ENCODE data around the gene COL23A1.

COL23A1 gene

GRCh38 chr5:178411083-178411482 is 179.1 kb downstream of the COL23A1 start:
- DNase-seq (ENCODE audit: low spot score) = no peak
- no peak for TF ChIP-seq CTCF (IDR thresholded peaks at IDR 0.05; ENCODE audit: extremely low read depth, insufficient read depth, missing control alignments)
- in situ Hi-C loops (cut with MboI; ENCODE audit: low pct_unique_long_range_greater_than_20kb, low sequenced_read_pairs, unreplicated experiment) = no loop called here

GRCh38 chr5:178407646-178408045 is 182.5 kb downstream of the COL23A1 start:
- DNase-seq (ENCODE audit: low spot score) = no peak
- TF ChIP-seq CTCF (IDR thresholded peaks at IDR 0.05; ENCODE audit: extremely low read depth, insufficient read depth, missing control alignments) = no peak
- in situ Hi-C loops (cut with MboI; ENCODE audit: low pct_unique_long_range_greater_than_20kb, low sequenced_read_pairs, unreplicated experiment) = no loop called here

GRCh38 chr5:178404987-178405386 is 185.2 kb downstream of the COL23A1 start:
- in situ Hi-C loops (cut with MboI; ENCODE audit: low pct_unique_long_range_greater_than_20kb, low sequenced_read_pairs, unreplicated experiment) = no loop called here
- no peak for DNase-seq (ENCODE audit: low spot score)
- no peak for TF ChIP-seq CTCF (IDR thresholded peaks at IDR 0.05; ENCODE audit: extremely low read depth, insufficient read depth, missing control alignments)

- no peak for TF ChIP-seq CTCF (IDR thresholded peaks at IDR 0.05; ENCODE audit: extremely low read depth, insufficient read depth, missing control alignments)
- in situ Hi-C loops (cut with MboI; ENCODE audit: low pct_unique_long_range_greater_than_20kb, low sequenced_read_pairs, unreplicated experiment) = no loop called here
These were observed 186.1 kb downstream of the COL23A1 start for GRCh38 chr5:178403956-178404600.

GRCh38 chr5:178403351-178403750 is 186.8 kb downstream of the COL23A1 start:
- in situ Hi-C loops (cut with MboI; ENCODE audit: low pct_unique_long_range_greater_than_20kb, low sequenced_read_pairs, unreplicated experiment) = no loop called here
- no peak for DNase-seq (ENCODE audit: low spot score)
- no peak for TF ChIP-seq CTCF (IDR thresholded peaks at IDR 0.05; ENCODE audit: extremely low read depth, insufficient read depth, missing control alignments)

More at GRCh38 chr5:178403956-178404600, 186.1 kb downstream of the COL23A1 start:
- DNase-seq (ENCODE audit: low spot score) = no peak

- no peak for TF ChIP-seq CTCF (IDR thresholded peaks at IDR 0.05; ENCODE audit: extremely low read depth, insufficient read depth, missing control alignments)
- DNase-seq (ENCODE audit: low spot score) = no peak
- in situ Hi-C loops (cut with MboI; ENCODE audit: low pct_unique_long_range_greater_than_20kb, low sequenced_read_pairs, unreplicated experiment) = no loop called here
These were observed 190.5 kb downstream of the COL23A1 start for GRCh38 chr5:178399701-178400095.

Measured in GM13977 (cell line).